K562 (cell line): ENCODE data around the gene OR5AU1. TPM values are rescaled to one million over a fixed set of nuclear protein-coding genes. Genes with fewer than 3 reads are reported as not detected.

ENCODE experiments used
- CEBPG ChIP-seq, 3 experiments: fragments of 200-800 bp in 1 of 3; sonication (Bioruptor generic) in 1 of 3; sonication (generic) in 1 of 3; formaldehyde crosslinking in 1 of 3; IDR thresholded peaks in 2 of 3; conservative IDR thresholded peaks in 1 of 3; 2 replicates each; pipeline versions ENCODE4 v1.6.1 to v1.8.0; 2016 to 2022; ENCODE audit warnings: missing compliant biosample characterization in 2 of 3, missing genetic modification characterization in 2 of 3, mild to moderate bottlenecking in 1 of 3, missing genetic modification reagents in 1 of 3
- E2F3 ChIP-seq: fragments of 250-450 bp; sonication (Bioruptor Pico); IDR thresholded peaks from 2 replicates; pipeline ENCODE4 v1.4.0; 2020; ENCODE audit warnings: mild to moderate bottlenecking
- ETS1 ChIP-seq: conservative IDR thresholded peaks from 2 replicates; pipeline ENCODE4 v1.6.1; 2011; ENCODE audit warnings: low read depth, mild to moderate bottlenecking, low read length; ENCODE audit not compliant: control insufficient read depth
- HDGF ChIP-seq: fragments of 450-650 bp; IDR thresholded peaks from 2 replicates; pipeline ENCODE4 v1.6.1; 2016
- MCM5 ChIP-seq: fragments of 450-650 bp; IDR thresholded peaks from 2 replicates; pipeline ENCODE4 v1.6.1; 2016; ENCODE audit warnings: low read depth
- MNT ChIP-seq, 2 experiments: fragments of 450-650 bp; conservative IDR thresholded peaks; 2 replicates each; pipeline ENCODE4 v1.6.1; 2017; ENCODE audit warnings: mild to moderate bottlenecking in 2 of 2, moderate library complexity in 2 of 2
- POLR2H ChIP-seq: IDR thresholded peaks from 2 replicates; pipeline ENCODE4 v1.6.1; 2016; ENCODE audit warnings: missing genetic modification characterization, low read depth, mild to moderate bottlenecking, control low read depth, missing compliant biosample characterization, moderate library complexity
- SMC3 ChIP-seq: conservative IDR thresholded peaks from 2 replicates; pipeline ENCODE4 v1.6.1; 2011; ENCODE audit warnings: low read depth, low read length, improper control_type of control experiment; ENCODE audit not compliant: insufficient read depth
- TRIM25 ChIP-seq: fragments of 450-650 bp; IDR thresholded peaks from 2 replicates; pipeline ENCODE4 v1.7.0; 2016; ENCODE audit warnings: borderline replicate concordance
- ZFP36 ChIP-seq: fragments of 150-350 bp; IDR thresholded peaks from 2 replicates; pipeline ENCODE4 v1.6.1; 2018; ENCODE audit warnings: low read length, low read depth; ENCODE audit not compliant: partially characterized antibody
- ZNF384 ChIP-seq: IDR thresholded peaks from 2 replicates; pipeline ENCODE4 v1.6.1; 2012; ENCODE audit warnings: low read depth, low read length, improper control_type of control experiment
- ZNF398 ChIP-seq: fragments of 250-450 bp; sonication (Bioruptor Pico); IDR thresholded peaks from 2 replicates; pipeline ENCODE4 v1.8.0; 2021; ENCODE audit warnings: moderate library complexity, mild to moderate bottlenecking, inconsistent platforms
- ZNF551 ChIP-seq: fragments of 250-450 bp; sonication (Bioruptor Pico); IDR thresholded peaks from 2 replicates; pipeline ENCODE4 v1.5.0; 2021; ENCODE audit warnings: mild to moderate bottlenecking, moderate library complexity
- ZNF764 ChIP-seq: fragments of 250-450 bp; sonication (Bioruptor Pico); IDR thresholded peaks from 2 replicates; pipeline ENCODE4 v1.4.0; 2020; ENCODE audit warnings: low read depth, mild to moderate bottlenecking, moderate library complexity
- polyA plus RNA-seq, 8 experiments: library from polyadenylated mRNA; depleted of rRNA in 4 of 8; stranded (reverse) in 5 of 8; unstranded in 3 of 8; fragments of >200 nt; fragmentation: Nextera tagmentation in 2 of 8; fragmentation: Illumina TruSeq in 1 of 8; extraction: Ambion mirVana in 2 of 8; extraction: Trizol in 1 of 8; gene quantifications; 2 replicates each; pipeline versions ENCODE4 v1.2.1 to v1.2.3, GENCODE V29; 2011 to 2014; ENCODE audit warnings: inconsistent platforms in 1 of 8, missing spikeins in 1 of 8
- total RNA-seq, 7 experiments: library from RNA; depleted of rRNA in 6 of 7; stranded (reverse); fragments of >200 nt in 6 of 7; fragmentation: Illumina TruSeq in 2 of 7; extraction: Trizol in 2 of 7; gene quantifications; 2 replicates each; pipeline versions ENCODE4 v1.2.1 to v1.2.3, GENCODE V29; 2011 to 2021; ENCODE audit warnings: low replicate concordance in 1 of 7
- TF ChIP-seq, protein P1 (sequence below): sonication (generic); formaldehyde crosslinking; IDR thresholded peaks from 2 replicates; pipeline ENCODE4 v1.4.0; 2020; ENCODE audit warnings: mild to moderate bottlenecking, missing genetic modification reagents
- TF ChIP-seq, protein P2 (sequence below): fragments of 250-450 bp; sonication (Bioruptor Pico); IDR thresholded peaks from 2 replicates; pipeline ENCODE4 v1.4.0; 2020

Gene OR5AU1
- total and polyA plus RNA-seq, 9 of the 15 experiments (the other 6 are each of a cell fraction or from before 2014, with no cell fraction given): not detected

DNA sequence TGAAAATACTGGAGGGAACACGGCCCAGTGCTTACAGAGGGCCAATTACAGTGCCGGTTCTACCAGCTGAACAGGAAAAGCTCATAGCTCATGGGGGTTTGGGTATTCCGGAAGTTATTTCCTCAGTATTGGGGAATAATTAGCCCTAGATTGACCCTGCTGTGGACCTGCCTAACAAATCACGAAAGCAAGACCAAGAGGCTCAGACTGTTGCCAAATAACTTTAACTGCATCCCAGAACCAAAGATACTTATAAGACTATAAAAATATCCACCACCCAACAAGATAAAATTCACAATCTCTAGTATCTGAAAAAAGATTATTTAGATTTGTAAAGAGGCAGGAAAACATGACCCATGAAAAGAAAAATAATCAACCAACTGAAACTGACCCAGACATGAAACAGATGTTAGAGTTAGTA is 8.0 kb upstream of the OR5AU1 start (continued):
- TF ChIP-seq ZFP36 (no peak), ZNF398 (no peak), CEBPG (CRISPR knock-in tag; IDR thresholded peaks at IDR 0.05) (no peak), CEBPG (tag; conservative IDR thresholded peaks at IDR 0.05 in 1 of 2, IDR thresholded peaks at IDR 0.05 in 1 of 2) (no peak), SMC3 (no peak), MCM5 (no peak), TRIM25 (no peak), ZNF551 (no peak), HDGF (no peak), ZNF764 (CRISPR knock-in tag) (no peak), ETS1 (no peak), POLR2H (tag) (no peak), ZNF384 (no peak), E2F3 (CRISPR knock-in tag) (no peak), MNT (conservative IDR thresholded peaks at IDR 0.05) (no peak)
- TF ChIP-seq, protein P1, sequence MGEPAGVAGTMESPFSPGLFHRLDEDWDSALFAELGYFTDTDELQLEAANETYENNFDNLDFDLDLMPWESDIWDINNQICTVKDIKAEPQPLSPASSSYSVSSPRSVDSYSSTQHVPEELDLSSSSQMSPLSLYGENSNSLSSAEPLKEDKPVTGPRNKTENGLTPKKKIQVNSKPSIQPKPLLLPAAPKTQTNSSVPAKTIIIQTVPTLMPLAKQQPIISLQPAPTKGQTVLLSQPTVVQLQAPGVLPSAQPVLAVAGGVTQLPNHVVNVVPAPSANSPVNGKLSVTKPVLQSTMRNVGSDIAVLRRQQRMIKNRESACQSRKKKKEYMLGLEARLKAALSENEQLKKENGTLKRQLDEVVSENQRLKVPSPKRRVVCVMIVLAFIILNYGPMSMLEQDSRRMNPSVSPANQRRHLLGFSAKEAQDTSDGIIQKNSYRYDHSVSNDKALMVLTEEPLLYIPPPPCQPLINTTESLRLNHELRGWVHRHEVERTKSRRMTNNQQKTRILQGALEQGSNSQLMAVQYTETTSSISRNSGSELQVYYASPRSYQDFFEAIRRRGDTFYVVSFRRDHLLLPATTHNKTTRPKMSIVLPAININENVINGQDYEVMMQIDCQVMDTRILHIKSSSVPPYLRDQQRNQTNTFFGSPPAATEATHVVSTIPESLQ (CRISPR knock-in tag): no peak
- TF ChIP-seq, protein P2, sequence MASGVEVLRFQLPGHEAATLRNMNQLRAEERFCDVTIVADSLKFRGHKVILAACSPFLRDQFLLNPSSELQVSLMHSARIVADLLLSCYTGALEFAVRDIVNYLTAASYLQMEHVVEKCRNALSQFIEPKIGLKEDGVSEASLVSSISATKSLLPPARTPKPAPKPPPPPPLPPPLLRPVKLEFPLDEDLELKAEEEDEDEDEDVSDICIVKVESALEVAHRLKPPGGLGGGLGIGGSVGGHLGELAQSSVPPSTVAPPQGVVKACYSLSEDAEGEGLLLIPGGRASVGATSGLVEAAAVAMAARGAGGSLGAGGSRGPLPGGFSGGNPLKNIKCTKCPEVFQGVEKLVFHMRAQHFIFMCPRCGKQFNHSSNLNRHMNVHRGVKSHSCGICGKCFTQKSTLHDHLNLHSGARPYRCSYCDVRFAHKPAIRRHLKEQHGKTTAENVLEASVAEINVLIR: no peak
